ENCODE data around the gene GALNT1.

GRCh38 chr18:35542356-35542755 lies 39.2 kb upstream of the GALNT1 start:
- TF ChIP-seq POLR2A (IDR thresholded peaks at IDR 0.05; ENCODE audit: low read depth, low read length), result no peak
- TF ChIP-seq, protein P1, sequence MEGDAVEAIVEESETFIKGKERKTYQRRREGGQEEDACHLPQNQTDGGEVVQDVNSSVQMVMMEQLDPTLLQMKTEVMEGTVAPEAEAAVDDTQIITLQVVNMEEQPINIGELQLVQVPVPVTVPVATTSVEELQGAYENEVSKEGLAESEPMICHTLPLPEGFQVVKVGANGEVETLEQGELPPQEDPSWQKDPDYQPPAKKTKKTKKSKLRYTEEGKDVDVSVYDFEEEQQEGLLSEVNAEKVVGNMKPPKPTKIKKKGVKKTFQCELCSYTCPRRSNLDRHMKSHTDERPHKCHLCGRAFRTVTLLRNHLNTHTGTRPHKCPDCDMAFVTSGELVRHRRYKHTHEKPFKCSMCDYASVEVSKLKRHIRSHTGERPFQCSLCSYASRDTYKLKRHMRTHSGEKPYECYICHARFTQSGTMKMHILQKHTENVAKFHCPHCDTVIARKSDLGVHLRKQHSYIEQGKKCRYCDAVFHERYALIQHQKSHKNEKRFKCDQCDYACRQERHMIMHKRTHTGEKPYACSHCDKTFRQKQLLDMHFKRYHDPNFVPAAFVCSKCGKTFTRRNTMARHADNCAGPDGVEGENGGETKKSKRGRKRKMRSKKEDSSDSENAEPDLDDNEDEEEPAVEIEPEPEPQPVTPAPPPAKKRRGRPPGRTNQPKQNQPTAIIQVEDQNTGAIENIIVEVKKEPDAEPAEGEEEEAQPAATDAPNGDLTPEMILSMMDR (IDR thresholded peaks at IDR 0.05 in 2 of 3, conservative IDR thresholded peaks at IDR 0.05 in 1 of 3; ENCODE audit: control insufficient read depth in 2 of 3, extremely low read depth in 1 of 3, insufficient read depth in 1 of 3, low read depth in 3 of 3, low read length in 3 of 3), result no peak
- no peak for TF ChIP-seq SIX5 (IDR thresholded peaks at IDR 0.05; ENCODE audit: low read depth, low read length, severe bottlenecking)
- TF ChIP-seq POLR2AphosphoS2 (IDR thresholded peaks at IDR 0.05; ENCODE audit: low read depth, low read length), result no peak
- TF ChIP-seq EZH2 (IDR thresholded peaks at IDR 0.05; ENCODE audit: borderline replicate concordance, control insufficient read depth, low read depth, low read length), result no peak
- no peak for TF ChIP-seq USF1 (IDR thresholded peaks at IDR 0.05; ENCODE audit: borderline replicate concordance, extremely low read length, insufficient read depth, low read depth, low read length)
- no peak for TF ChIP-seq FOXK2 (IDR thresholded peaks at IDR 0.05)
- TF ChIP-seq RFX5 (IDR thresholded peaks at IDR 0.05; ENCODE audit: low read depth, low read length), result no peak
- TF ChIP-seq TAF1 (IDR thresholded peaks at IDR 0.05; ENCODE audit: borderline replicate concordance, low read depth, low read length), result no peak
